ENCODE results near the gene RBM20. TPM values are rescaled to one million over a fixed set of nuclear protein-coding genes. Genes with fewer than 3 reads are reported as not detected.

RBM20 gene
- polyA plus RNA-seq, 3 donors from 2014 or later: not detected

- Mint-ChIP-seq H3K4me3 (no peak overlapping the region), H3K27ac (peak overlapping the region in 1 of 6 donors; percentile 0), H3K36me3 (no peaks in the 10 kb centered on the region), H3K27me3 (ENCODE audit: low read depth in 3 of 3) (peaks cover 2 to 7% (median 6%) of the 10 kb centered on the region in 3 donors), H3K9me3 (no peaks in the 10 kb centered on the region), H3K4me1 (peaks cover 5 to 6% of the 10 kb centered on the region in 2 donors)
- DNase-seq: no peak
These were observed 192.6 kb downstream of the RBM20 start for GRCh38 chr10:110836706-110837105.

DNA sequence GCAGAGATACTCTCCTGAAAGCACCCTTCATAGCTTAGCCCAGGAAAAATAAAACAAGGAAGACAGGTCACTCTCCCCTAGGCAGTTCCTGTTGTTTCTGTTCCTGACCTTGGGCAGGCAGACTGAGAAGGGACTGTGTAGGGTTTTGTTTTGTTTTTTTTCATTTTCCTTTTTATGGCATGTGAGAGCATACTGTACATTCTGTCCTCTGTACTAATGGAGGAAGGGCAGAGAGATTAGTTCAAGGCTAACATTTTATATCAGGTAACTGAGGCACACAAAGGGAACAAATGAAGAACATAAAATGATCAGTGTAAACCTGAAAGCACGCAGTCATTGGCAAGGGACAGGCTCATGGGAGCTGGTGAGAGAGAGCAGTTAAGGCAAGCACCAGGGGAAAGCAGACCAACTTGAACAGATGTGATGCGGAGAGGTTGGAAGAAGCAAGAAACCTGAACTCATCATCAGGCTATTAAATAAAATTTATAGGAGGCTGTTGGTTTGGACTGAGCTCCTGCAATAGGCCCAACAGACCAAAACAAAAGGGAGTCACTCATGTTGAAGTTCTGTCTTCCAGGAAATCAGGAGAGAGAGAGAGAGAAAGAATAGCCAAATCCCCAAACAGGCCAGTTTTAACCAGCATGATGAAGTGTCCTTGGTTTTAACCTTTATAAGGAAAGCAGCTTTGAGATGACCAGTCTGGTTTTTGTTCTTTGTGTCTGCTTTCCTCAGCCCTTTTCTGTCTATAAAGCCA, 193.5 kb downstream of the RBM20 start:
- Mint-ChIP-seq H3K4me1 (peaks cover 6 to 14% of the 10 kb centered on the region in 2 donors), H3K36me3 (no peaks in the 10 kb centered on the region), H3K27me3 (ENCODE audit: low read depth in 3 of 3) (peaks cover 2 to 7% (median 6%) of the 10 kb centered on the region in 3 donors), H3K4me3 (no peak overlapping the region), H3K27ac (peak overlapping the region in 1 of 6 donors; percentile 31), H3K9me3 (no peaks in the 10 kb centered on the region)
- DNase-seq: no peak

- H3K36me3 Mint-ChIP-seq: peaks cover 0 to 6% (median 0%) of the 10 kb centered on the region in 3 donors
- DNase-seq: no peak
- peaks cover 14 to 30% of the 10 kb centered on the region in 2 donors for H3K4me1 Mint-ChIP-seq
- H3K27ac Mint-ChIP-seq: no peak overlapping the region
- H3K4me3 Mint-ChIP-seq: no peak overlapping the region
- no peaks in the 10 kb centered on the region for H3K9me3 Mint-ChIP-seq
- H3K27me3 Mint-ChIP-seq (ENCODE audit: low read depth in 3 of 3): peaks cover 2 to 6% (median 6%) of the 10 kb centered on the region in 3 donors
These were observed 196.2 kb downstream of the RBM20 start for GRCh38 chr10:110840225-110840922.

GRCh38 chr10:110840923-110841428, 196.8 kb downstream of the RBM20 start:
- Mint-ChIP-seq H3K27me3 (ENCODE audit: low read depth in 3 of 3) (peaks cover 0 to 7% (median 6%) of the 10 kb centered on the region in 3 donors), H3K9me3 (no peaks in the 10 kb centered on the region), H3K36me3 (peaks cover 0 to 6% (median 0%) of the 10 kb centered on the region in 3 donors), H3K4me3 (no peak overlapping the region), H3K27ac (no peak overlapping the region), H3K4me1 (peaks cover 18 to 36% of the 10 kb centered on the region in 2 donors)
- no peak for DNase-seq

DNA sequence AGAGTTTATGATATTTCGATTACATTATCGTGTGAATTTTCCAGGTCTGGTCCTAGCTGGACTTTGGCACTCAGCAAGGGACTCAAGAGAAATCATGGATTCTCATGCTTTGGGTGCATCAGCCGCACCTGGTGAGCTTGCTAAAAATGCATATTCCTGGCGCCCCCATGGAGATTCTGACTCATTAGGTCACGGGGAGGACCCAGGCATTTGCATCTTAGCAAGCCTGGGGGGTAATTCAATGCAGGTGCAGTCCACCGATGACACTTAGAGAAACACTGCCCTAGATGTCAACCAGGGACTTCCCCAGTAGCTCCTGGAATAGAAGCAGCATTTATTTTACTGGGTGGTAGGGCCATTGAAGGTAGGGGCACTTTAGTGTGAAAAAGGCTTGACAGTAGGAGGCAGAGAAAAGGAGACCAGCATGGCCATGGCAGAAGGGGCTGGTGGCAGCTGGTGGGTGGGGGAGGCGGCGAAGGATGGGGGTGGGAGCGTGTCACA, 197.7 kb downstream of the RBM20 start:
- Mint-ChIP-seq H3K27me3 (ENCODE audit: low read depth in 3 of 3) (peaks cover 0 to 8% (median 7%) of the 10 kb centered on the region in 3 donors), H3K27ac (peak overlapping the region in 3 of 6 donors; percentile 28 to 86 (median 53)), H3K4me1 (peaks cover 25 to 44% of the 10 kb centered on the region in 2 donors), H3K9me3 (no peaks in the 10 kb centered on the region), H3K4me3 (no peak overlapping the region), H3K36me3 (peaks cover 0 to 6% (median 0%) of the 10 kb centered on the region in 3 donors)
- no peak for DNase-seq

DNA sequence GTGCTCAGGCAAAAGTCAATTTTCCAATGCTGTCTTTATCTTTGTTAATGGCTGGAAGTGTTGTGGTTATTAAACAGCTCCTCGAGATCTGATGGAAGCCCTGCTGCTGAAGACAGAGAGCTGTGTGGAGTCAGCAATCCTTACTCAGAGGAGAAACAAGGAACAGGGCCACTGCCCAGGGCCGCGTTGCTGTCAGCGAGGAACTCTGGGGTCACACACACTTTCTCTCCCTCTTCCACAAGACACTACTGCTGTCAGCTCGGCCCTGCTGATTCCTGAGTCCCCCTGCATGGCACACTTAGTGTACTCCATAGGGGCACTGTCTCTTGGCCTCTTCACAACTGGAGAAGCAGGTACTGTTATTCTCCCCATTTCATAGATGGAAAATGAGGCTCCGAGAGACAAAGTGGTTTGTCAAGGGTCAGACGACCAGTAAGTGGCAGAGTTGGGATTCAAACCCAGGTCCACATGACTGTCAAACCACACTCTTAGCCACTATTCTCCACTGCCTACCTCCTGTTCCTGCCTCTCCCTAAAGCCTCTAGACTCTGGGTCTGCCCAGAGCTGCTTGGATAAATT, 198.3 kb downstream of the RBM20 start:
- Mint-ChIP-seq H3K4me1 (peaks cover 31 to 50% of the 10 kb centered on the region in 2 donors), H3K27me3 (ENCODE audit: low read depth in 3 of 3) (peaks cover 0 to 10% (median 8%) of the 10 kb centered on the region in 3 donors), H3K9me3 (no peaks in the 10 kb centered on the region), H3K27ac (peak overlapping the region in 2 of 6 donors; percentile 84 to 86), H3K4me3 (no peak overlapping the region), H3K36me3 (peaks cover 0 to 6% (median 0%) of the 10 kb centered on the region in 3 donors)
- DNase-seq: no peak

DNA sequence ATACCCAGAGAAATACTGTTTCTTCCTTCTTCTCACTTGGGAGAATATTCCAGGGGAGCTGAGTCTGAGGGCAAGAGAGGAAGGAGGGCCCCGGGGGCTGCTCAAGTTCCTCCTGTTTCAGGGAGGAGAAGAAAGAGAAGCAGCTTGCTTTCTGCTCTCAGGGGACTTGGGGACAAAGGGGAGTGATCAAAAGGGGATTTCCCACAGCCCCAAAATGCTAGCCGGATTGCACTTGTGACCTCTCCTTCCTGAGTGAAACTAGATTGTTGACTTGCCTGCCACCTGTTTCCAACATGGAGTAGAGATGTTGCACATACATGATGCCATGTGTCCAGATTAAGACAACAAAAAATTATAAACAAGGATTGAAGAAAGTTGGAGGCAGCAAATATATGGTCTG, 198.9 kb downstream of the RBM20 start:
- peak overlapping the region in 2 of 5 donors; percentile 5 to 6 for H3K4me3 Mint-ChIP-seq
- peak overlapping the region in 4 of 6 donors; percentile 43 to 84 (median 64) for H3K27ac Mint-ChIP-seq
- H3K4me1 Mint-ChIP-seq: peaks cover 32 to 56% of the 10 kb centered on the region in 2 donors
- peak in 2 of 3 donors; percentile 31 to 33 for DNase-seq
- H3K27me3 Mint-ChIP-seq (ENCODE audit: low read depth in 3 of 3): peaks cover 0 to 11% (median 10%) of the 10 kb centered on the region in 3 donors
- H3K9me3 Mint-ChIP-seq: no peaks in the 10 kb centered on the region
- H3K36me3 Mint-ChIP-seq: peaks cover 0 to 6% (median 0%) of the 10 kb centered on the region in 3 donors

DNA sequence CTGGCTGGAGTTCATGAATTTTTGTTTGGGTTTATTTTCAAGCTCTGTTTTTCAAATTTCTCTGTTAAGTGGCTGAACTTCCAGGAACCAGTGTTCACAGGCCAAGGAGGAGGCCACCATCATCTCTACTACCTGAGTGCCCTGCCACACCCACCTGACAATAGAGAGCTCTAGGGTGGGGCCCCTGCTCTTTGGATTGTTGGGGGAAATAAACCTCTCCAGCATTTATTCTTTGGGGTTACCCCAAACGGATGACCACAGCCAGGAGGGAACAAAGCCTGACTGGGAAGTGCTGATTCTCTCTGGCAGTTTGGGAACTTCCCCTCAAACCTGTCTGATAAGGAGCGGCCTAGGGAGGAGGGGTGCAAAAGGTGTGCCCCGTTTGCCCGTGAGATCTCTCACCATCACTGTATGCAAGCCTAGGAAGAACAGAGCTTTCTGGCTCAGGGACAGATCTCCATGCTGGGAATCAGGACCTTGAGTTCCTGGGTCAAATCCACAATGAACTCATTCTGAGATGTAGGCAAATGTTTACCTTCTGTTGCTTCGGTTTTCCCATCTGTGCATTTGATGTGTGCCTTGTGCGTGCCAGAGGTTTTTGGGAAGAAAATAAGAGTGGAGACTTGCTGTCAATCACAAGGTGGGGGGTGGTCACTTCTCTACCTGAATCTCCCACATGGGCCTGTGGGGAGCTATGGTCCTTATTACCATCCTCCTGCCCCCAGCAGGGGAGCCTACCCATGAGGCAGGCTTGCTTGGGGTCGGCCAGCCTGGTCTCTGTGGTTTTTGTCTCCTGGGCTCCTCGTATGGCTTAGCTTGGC, 199.9 kb downstream of the RBM20 start:
- Mint-ChIP-seq H3K4me3 (no peak overlapping the region), H3K9me3 (peaks cover 0 to 4% (median 0%) of the 10 kb centered on the region in 6 donors), H3K27me3 (ENCODE audit: low read depth in 3 of 3) (peaks cover 0 to 13% (median 10%) of the 10 kb centered on the region in 3 donors), H3K36me3 (peaks cover 0 to 6% (median 0%) of the 10 kb centered on the region in 3 donors), H3K4me1 (peaks cover 42 to 64% of the 10 kb centered on the region in 2 donors), H3K27ac (no peak overlapping the region)
- DNase-seq: no peak

- Mint-ChIP-seq H3K4me1 (peaks cover 48 to 70% of the 10 kb centered on the region in 2 donors), H3K27me3 (ENCODE audit: low read depth in 3 of 3) (peaks cover 0 to 11% (median 10%) of the 10 kb centered on the region in 3 donors), H3K9me3 (peaks cover 0 to 5% (median 0%) of the 10 kb centered on the region in 6 donors), H3K36me3 (peaks cover 0 to 6% (median 0%) of the 10 kb centered on the region in 3 donors), H3K27ac (no peak overlapping the region), H3K4me3 (no peak overlapping the region)
- no peak for DNase-seq
These were observed 200.4 kb downstream of the RBM20 start for GRCh38 chr10:110844617-110844881.

GRCh38 chr10:110845192-110845755, 201.1 kb downstream of the RBM20 start:
- Mint-ChIP-seq H3K27ac (no peak overlapping the region), H3K36me3 (peaks cover 0 to 6% (median 0%) of the 10 kb centered on the region in 3 donors), H3K9me3 (peaks cover 0 to 9% (median 0%) of the 10 kb centered on the region in 6 donors), H3K27me3 (ENCODE audit: low read depth in 3 of 3) (peaks cover 2 to 18% (median 10%) of the 10 kb centered on the region in 3 donors), H3K4me3 (no peak overlapping the region), H3K4me1 (peaks cover 55 to 77% of the 10 kb centered on the region in 2 donors)
- no peak for DNase-seq

DNA sequence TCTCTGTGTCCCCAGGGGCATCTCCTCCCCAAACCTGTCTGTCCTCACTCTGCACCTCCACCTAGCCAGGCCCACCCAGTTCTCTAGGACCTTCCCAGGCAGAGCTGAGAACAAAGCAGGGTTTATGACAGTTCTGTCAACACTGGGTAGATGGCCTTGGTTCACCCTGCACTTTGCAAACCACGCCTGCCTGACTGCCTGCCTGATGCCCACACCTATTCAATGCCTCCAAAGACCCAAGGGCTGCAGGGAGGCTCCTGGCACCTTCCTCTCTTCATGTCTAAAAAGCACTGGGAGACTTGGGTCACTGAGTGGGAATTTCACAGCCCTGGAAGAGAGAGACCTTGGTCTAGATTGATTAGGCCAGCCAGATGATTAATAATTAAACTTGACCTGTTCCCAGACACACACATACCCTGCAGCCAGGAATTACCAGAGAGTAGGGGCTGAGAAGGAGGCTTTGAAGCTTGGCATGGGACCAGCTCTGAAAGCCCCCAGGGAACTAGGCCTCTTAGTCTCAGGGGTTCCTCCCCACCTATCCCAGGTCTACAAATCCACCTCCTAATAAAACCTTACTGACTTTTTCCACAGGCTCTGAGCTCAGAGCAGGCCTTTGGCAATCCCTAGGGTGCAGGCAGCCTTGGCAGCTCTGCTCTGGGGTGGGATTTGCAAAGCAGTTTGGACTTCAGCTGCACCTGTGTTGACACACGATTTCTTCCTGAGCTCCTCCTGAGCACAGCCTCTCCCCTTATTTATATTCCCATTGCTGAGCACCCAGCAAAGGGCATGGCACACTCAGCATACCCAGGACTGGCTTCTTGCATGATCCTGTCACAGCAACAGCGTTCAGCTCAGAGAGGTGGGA, 201.9 kb downstream of the RBM20 start:
- Mint-ChIP-seq H3K27me3 (ENCODE audit: low read depth in 3 of 3) (peaks cover 2 to 22% (median 10%) of the 10 kb centered on the region in 3 donors), H3K4me3 (no peak overlapping the region), H3K9me3 (peaks cover 0 to 9% (median 0%) of the 10 kb centered on the region in 6 donors), H3K4me1 (peaks cover 62 to 84% of the 10 kb centered on the region in 2 donors), H3K27ac (no peak overlapping the region), H3K36me3 (peaks cover 0 to 6% (median 0%) of the 10 kb centered on the region in 3 donors)
- no peak for DNase-seq

DNA sequence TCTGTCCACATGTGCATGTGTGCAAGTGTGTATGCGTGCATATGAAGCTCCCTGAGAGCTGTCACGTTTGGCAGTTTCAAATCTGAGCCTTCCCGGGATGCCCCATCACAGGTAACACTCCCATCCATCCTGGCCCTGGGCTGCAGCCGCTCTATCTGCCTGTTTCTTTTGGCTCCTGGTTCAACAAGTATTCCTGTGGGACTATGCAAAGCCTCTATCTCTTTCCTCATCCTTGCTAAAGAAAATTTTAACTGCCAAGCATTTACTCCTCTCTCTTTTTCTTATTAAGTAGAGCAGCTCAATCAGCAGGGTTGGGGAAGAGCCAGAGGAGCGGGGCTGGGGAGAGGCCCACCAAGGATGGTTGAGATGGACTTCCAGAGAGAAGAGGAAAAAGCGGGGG, 203.2 kb downstream of the RBM20 start:
- H3K36me3 Mint-ChIP-seq: peaks cover 0 to 6% (median 0%) of the 10 kb centered on the region in 3 donors
- H3K27me3 Mint-ChIP-seq (ENCODE audit: low read depth in 3 of 3): peaks cover 2 to 25% (median 8%) of the 10 kb centered on the region in 3 donors
- H3K4me1 Mint-ChIP-seq: peaks cover 73 to 92% of the 10 kb centered on the region in 2 donors
- DNase-seq: no peak
- H3K27ac Mint-ChIP-seq: peak overlapping the region in 1 of 6 donors; percentile 65
- H3K9me3 Mint-ChIP-seq: peaks cover 0 to 9% (median 0%) of the 10 kb centered on the region in 6 donors
- no peak overlapping the region for H3K4me3 Mint-ChIP-seq

Data from immature natural killer cell (primary cell).